DMS114 treated with DMSO at 0.1 percent for 48 hours (cell line): ENCODE data around the gene CATSPER1.
A peak's percentile ranks its signal among the peaks of the same experiment; 100 is the strongest.

Source experiments
- DNase-seq: peaks from one replicate; lab custom pipeline; 2025; ENCODE audit not compliant: unreplicated experiment; lab: John Stamatoyannopoulos, UW

Gene CATSPER1

GRCh38 chr11:66026017-66026529, at the start of gene CATSPER1:
Gene CATSPER1, minus strand, starts transcription at chr11:66026479. Its CDS starts 100 bp downstream, at chr11:66026379.
- DNase-seq = no peak

- DNase-seq = no peak
Observed at GRCh38 chr11:66075273-66075672, 49.0 kb upstream of the CATSPER1 start.

GRCh38 chr11:66073669-66074068, 47.4 kb upstream of the CATSPER1 start:
- no peak for DNase-seq

- DNase-seq = no peak
Observed at GRCh38 chr11:66072518-66072917, 46.2 kb upstream of the CATSPER1 start.

- no peak for DNase-seq
Observed at GRCh38 chr11:66072081-66072480, 45.8 kb upstream of the CATSPER1 start.

GRCh38 chr11:66071381-66071801, 45.1 kb upstream of the CATSPER1 start:
- no peak for DNase-seq

- no peak for DNase-seq
Observed at GRCh38 chr11:66070604-66071380, 44.5 kb upstream of the CATSPER1 start.

- peak; percentile 61 for DNase-seq
Observed at GRCh38 chr11:66069715-66070603, 43.7 kb upstream of the CATSPER1 start, which contains the start of gene PACS1. Gene PACS1, plus strand, starts transcription at chr11:66070272. Its CDS starts 215 bp downstream, at chr11:66070487.

- peak; percentile 27 for DNase-seq
Observed at GRCh38 chr11:66068923-66069714, 42.8 kb upstream of the CATSPER1 start.

GRCh38 chr11:66068154-66068821, 42.0 kb upstream of the CATSPER1 start:
- peak; percentile 83 for DNase-seq

GRCh38 chr11:66067640-66068039, 41.4 kb upstream of the CATSPER1 start:
- DNase-seq = no peak

- no peak for DNase-seq
Observed at GRCh38 chr11:66066751-66067150, 40.5 kb upstream of the CATSPER1 start.

GRCh38 chr11:66064571-66064970, 38.3 kb upstream of the CATSPER1 start:
- DNase-seq = no peak

- DNase-seq = no peak
Observed at GRCh38 chr11:66063900-66064299, 37.6 kb upstream of the CATSPER1 start.

GRCh38 chr11:66062408-66062807, 36.1 kb upstream of the CATSPER1 start:
- DNase-seq = no peak

- DNase-seq = no peak
Observed at GRCh38 chr11:66061268-66061667, 35.0 kb upstream of the CATSPER1 start.

- DNase-seq = no peak
Observed at GRCh38 chr11:66059966-66060680, 33.8 kb upstream of the CATSPER1 start.

GRCh38 chr11:66056501-66056900, 30.2 kb upstream of the CATSPER1 start:
- no peak for DNase-seq

- DNase-seq = no peak
Observed at GRCh38 chr11:66055021-66055420, 28.7 kb upstream of the CATSPER1 start.

GRCh38 chr11:66052664-66052982, 26.3 kb upstream of the CATSPER1 start:
- no peak for DNase-seq
